Right atrium auricular region (tissue), 2 donors: ENCODE results near the gene ARMC8. TPM values are rescaled to one million over a fixed set of nuclear protein-coding genes. Genes with fewer than 3 reads are reported as not detected.

ENCODE experiments used
- DNase-seq: peaks from one replicate; pipeline ENCODE4 v3.0.0-alpha.2; 2019; ENCODE audit warnings: low spot score
- H3K27ac ChIP-seq, 2 donors: fragments of 200-600 bp; sonication (generic); 1 replicate in 1 of 2; 2 replicates in 1 of 2; pipeline ENCODE4 v1.5.1; 2016 to 2019
- H3K27me3 ChIP-seq, 2 donors: fragments of 200-600 bp; sonication (generic); one replicate each; pipeline versions ENCODE4 v1.5.1 to v1.6.0; 2017 to 2019
- H3K36me3 ChIP-seq: fragments of 200-600 bp; sonication (generic); one replicate; pipeline ENCODE4 v1.5.1; 2016
- H3K4me1 ChIP-seq, 2 donors: fragments of 200-600 bp; sonication (generic); one replicate each; pipeline versions ENCODE4 v1.5.1 to v1.6.0; 2017 to 2019
- H3K4me3 ChIP-seq, 2 donors: fragments of 200-600 bp; sonication (generic); 1 replicate in 1 of 2; 2 replicates in 1 of 2; pipeline ENCODE4 v1.5.1; 2017 to 2019; ENCODE audit warnings: mild to moderate bottlenecking in 1 of 2, moderate library complexity in 1 of 2
- H3K9me3 ChIP-seq, 2 donors: fragments of 200-600 bp; sonication (generic); one replicate each; pipeline ENCODE4 v1.5.1; 2019
- total RNA-seq, 2 donors: library from RNA; depleted of rRNA; stranded (reverse); fragments of >200 nt; gene quantifications; one replicate each; pipeline ENCODE4 v1.1.0, GENCODE V29; 2016
- TF ChIP-seq, protein P1 (sequence below), 2 donors: fragments of 200-600 bp; sonication (generic); IDR thresholded peaks; one replicate each; pipeline ENCODE4 v1.5.1; 2019; ENCODE audit warnings: antibody characterized with exemption in 2 of 2

ARMC8 gene
- total RNA-seq, 2 donors from 2014 or later, result 28.6 to 33.8 TPM

DNA sequence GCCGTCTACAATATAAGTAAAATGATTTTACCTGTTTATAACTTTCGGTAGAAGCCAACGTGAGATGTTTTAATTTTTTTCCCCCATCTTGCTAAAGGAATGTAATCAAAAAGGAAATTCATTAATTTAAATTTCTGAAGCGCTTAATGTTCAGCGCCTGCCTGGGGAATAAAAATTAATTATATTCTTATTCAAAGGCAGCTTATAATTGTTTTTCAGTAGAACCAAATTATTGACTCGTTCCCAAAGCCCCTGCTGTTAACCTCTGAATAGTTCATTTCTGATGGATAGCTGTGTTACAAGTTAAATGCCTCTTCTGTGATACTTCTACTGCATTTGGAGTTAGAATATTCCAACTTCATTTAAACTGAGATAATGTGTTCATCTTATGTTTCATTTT lies 51.6 kb downstream of the ARMC8 start:
- H3K9me3 ChIP-seq, result no peaks in the 10 kb centered on the region
- no peak for DNase-seq
- H3K27me3 ChIP-seq, result no peaks in the 10 kb centered on the region
- no peak overlapping the region for H3K27ac ChIP-seq
- peaks cover 62% of the 10 kb centered on the region for H3K36me3 ChIP-seq
- TF ChIP-seq, protein P1, sequence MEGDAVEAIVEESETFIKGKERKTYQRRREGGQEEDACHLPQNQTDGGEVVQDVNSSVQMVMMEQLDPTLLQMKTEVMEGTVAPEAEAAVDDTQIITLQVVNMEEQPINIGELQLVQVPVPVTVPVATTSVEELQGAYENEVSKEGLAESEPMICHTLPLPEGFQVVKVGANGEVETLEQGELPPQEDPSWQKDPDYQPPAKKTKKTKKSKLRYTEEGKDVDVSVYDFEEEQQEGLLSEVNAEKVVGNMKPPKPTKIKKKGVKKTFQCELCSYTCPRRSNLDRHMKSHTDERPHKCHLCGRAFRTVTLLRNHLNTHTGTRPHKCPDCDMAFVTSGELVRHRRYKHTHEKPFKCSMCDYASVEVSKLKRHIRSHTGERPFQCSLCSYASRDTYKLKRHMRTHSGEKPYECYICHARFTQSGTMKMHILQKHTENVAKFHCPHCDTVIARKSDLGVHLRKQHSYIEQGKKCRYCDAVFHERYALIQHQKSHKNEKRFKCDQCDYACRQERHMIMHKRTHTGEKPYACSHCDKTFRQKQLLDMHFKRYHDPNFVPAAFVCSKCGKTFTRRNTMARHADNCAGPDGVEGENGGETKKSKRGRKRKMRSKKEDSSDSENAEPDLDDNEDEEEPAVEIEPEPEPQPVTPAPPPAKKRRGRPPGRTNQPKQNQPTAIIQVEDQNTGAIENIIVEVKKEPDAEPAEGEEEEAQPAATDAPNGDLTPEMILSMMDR (IDR thresholded peaks at IDR 0.05), result no peak
- H3K4me1 ChIP-seq, result no peaks in the 10 kb centered on the region
- H3K4me3 ChIP-seq, result no peak overlapping the region

DNA sequence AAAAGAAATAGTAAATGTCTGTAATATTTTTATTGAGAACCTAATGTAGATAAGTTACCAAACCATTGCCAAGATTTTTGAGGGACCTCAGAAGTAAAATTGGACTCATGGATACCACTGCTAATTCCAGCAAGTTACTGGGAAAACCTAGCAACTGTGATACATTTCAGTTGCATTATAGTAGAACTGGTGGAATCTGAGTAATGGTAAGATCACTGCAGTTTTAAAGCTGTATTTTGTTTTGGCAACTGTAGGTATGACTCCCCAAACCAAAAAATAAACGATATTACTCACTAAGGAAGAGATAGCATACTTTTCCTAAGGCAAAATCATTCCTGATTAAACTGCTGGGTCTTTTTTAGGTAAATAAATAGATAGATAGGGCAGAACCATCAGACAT lies 54.0 kb downstream of the ARMC8 start:
- no peaks in the 10 kb centered on the region for H3K27me3 ChIP-seq
- H3K27ac ChIP-seq, result no peak overlapping the region
- TF ChIP-seq, protein P1 (IDR thresholded peaks at IDR 0.05), result no peak
- H3K9me3 ChIP-seq, result no peaks in the 10 kb centered on the region
- H3K4me3 ChIP-seq, result no peak overlapping the region
- DNase-seq, result no peak
- no peaks in the 10 kb centered on the region for H3K4me1 ChIP-seq
- H3K36me3 ChIP-seq, result peaks cover 64% of the 10 kb centered on the region

DNA sequence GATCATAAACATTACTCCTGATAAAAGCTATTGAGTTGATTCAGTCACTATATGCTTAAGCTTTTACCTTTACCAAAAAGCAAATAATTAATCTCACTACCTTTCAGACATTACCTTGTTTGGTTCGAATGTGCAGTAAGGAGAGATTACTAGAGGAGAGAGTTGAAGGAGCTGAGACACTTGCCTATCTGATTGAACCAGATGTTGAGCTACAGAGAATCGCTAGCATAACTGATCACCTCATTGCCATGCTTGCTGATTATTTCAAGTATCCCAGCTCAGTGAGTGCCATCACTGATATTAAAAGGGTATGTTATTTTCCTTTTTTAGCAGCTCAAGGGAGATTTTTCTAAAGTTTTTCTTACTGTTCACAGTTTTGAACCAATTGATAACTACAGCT lies 54.6 kb downstream of the ARMC8 start:
- no peak overlapping the region for H3K27ac ChIP-seq
- no peak for DNase-seq
- peaks cover 61% of the 10 kb centered on the region for H3K36me3 ChIP-seq
- no peaks in the 10 kb centered on the region for H3K27me3 ChIP-seq
- H3K9me3 ChIP-seq, result no peaks in the 10 kb centered on the region
- H3K4me3 ChIP-seq, result no peak overlapping the region
- H3K4me1 ChIP-seq, result no peaks in the 10 kb centered on the region
- TF ChIP-seq, protein P1 (IDR thresholded peaks at IDR 0.05), result no peak

DNA sequence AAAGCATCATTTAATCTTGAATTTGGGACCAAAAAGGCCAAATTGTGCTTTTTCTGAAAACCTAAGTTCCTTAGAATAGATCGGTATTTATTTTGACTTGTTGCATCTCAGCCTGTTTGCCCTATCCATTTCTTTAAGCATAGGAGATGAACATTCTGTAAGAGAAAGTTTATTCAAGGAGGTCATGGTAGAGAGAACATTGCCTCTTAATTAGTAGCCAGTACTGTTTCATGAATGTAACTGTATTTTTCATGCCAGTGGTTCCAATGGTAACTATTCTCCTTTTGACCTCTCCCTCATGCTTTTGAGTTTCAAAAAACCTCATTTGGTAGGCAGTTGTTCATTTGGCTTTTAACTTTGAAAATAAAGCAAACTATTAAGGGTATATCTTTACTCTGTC lies 55.4 kb downstream of the ARMC8 start:
- DNase-seq, result no peak
- peaks cover 58% of the 10 kb centered on the region for H3K36me3 ChIP-seq
- H3K27ac ChIP-seq, result no peak overlapping the region
- H3K27me3 ChIP-seq, result no peaks in the 10 kb centered on the region
- H3K4me1 ChIP-seq, result no peaks in the 10 kb centered on the region
- no peaks in the 10 kb centered on the region for H3K9me3 ChIP-seq
- no peak overlapping the region for H3K4me3 ChIP-seq
- TF ChIP-seq, protein P1 (IDR thresholded peaks at IDR 0.05), result no peak

DNA sequence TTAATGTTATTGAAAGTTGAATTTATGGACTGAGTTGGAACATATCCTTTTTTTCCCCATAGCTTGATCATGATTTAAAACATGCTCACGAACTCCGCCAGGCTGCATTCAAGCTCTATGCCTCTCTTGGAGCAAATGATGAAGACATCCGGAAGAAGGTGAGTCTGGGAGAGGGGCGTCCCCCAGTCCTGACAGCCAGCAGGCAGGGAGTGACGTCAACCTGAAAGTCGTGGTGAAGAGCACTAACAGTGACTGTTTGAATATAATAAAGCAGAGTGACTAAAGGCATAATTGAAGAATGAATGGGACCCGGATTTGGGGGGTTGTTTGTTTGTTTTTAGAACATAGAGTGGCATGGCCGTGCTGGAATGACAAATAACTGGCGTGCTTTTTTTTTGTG lies 57.9 kb downstream of the ARMC8 start:
- DNase-seq, result no peak

DNA sequence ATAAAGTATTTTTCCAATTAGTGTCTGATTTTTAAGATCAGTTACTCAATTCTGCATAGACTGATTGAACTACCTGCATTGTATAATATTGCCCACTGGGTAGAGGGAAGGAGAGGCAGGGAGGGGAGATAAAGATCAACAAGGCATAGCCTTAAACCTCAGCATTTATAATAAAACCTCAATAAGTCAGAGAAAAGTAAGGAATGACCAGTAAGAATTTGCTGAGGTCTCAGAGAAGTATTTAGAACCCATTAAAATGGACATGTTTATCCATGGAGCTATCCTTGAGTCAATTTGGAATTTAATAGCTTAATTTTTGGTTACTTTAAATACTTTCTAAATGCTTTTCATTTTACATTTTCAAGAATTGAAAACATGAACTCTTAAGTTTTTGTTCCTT lies 62.5 kb downstream of the ARMC8 start:
- Histone ChIP-seq H3K4me3 (no peak overlapping the region), H3K27me3 (no peaks in the 10 kb centered on the region), H3K9me3 (no peaks in the 10 kb centered on the region), H3K27ac (no peak overlapping the region), H3K36me3 (peaks cover 23% of the 10 kb centered on the region), H3K4me1 (no peaks in the 10 kb centered on the region)
- TF ChIP-seq, protein P1 (IDR thresholded peaks at IDR 0.05), result no peak
- DNase-seq, result no peak

More for the DNA sequence above, 57.9 kb downstream of the ARMC8 start:
- Histone ChIP-seq H3K4me3 (no peak overlapping the region), H3K27me3 (no peaks in the 10 kb centered on the region), H3K9me3 (no peaks in the 10 kb centered on the region), H3K4me1 (no peaks in the 10 kb centered on the region), H3K36me3 (peaks cover 43% of the 10 kb centered on the region), H3K27ac (no peak overlapping the region)
- TF ChIP-seq, protein P1 (IDR thresholded peaks at IDR 0.05), result no peak
